NCI-H510A (cell line): ENCODE data around the gene STX2.
"Not testable (repeated sequence)": the region's sequence is repeated elsewhere in the genome, so short reads cannot be mapped to it uniquely, and the experiment has no call there.

Experiments
- DNase-seq: peaks from one replicate; lab custom pipeline; 2025; lab: John Stamatoyannopoulos, UW

Gene STX2

GRCh38 chr12:130838951-130839769 is at the start of gene STX2:
STX2 (minus strand) TSS chr12:130839250; CDS start chr12:130839099, 151 bp downstream.
- DNase-seq, result peak; percentile 39

- DNase-seq, result not testable (repeated sequence)
Measured at GRCh38 chr12:130887190-130887589, 48.1 kb upstream of the STX2 start.

DNA sequence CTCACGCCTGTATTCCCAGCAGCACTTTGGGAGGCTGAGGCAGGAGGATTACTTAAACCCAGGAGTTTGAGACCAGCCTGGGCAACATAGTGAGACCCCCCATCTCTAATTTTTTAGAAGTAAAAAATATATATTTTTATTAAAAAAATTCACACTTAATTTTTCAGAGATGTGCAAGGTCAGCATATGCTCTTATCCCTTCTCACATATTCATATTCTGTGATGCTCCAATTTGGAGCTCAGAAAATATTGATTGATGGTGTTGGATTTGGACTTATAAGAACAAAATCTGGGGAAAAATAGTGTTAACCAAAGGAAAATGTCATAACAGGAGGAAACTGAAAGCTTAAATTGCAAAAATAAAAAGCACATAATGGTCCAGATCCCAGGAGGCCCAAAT is 42.5 kb upstream of the STX2 start:
- DNase-seq, result no peak

GRCh38 chr12:130881046-130881445 is 42.0 kb upstream of the STX2 start:
- DNase-seq, result no peak

- no peak for DNase-seq
Measured at GRCh38 chr12:130880411-130880885, 41.4 kb upstream of the STX2 start.

DNA sequence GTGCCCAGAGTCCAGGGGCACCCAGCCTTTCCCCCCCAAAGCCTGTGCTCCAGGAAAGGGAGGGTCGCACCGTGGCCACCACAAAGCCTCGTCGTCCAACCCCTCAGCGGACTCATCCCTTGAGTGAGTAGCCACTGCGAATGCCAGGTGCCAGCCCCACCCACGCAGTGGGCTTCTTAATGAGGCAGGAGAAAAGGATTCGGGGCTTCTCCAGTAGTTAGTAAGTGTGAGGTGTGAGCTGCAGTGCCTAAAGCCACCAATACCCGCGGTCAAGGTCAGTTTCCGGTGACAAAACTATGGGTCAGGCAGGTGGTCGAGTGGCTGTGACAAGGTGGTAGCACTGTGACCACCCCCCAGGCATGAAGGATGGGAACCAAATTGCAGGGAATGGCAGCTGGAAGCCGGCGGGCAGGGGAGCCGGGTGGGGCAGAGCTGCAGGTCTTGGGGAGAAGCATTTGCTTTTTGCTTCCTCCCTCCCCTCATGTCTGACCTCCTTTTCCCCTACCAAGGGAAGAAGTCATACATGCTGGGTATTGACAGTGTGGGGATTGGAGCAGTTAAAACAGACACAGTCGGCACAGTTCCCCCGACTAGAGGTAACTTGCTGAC is 40.8 kb upstream of the STX2 start:
- DNase-seq, result no peak

- DNase-seq, result no peak
Measured at GRCh38 chr12:130879212-130879686, 40.2 kb upstream of the STX2 start.

DNA sequence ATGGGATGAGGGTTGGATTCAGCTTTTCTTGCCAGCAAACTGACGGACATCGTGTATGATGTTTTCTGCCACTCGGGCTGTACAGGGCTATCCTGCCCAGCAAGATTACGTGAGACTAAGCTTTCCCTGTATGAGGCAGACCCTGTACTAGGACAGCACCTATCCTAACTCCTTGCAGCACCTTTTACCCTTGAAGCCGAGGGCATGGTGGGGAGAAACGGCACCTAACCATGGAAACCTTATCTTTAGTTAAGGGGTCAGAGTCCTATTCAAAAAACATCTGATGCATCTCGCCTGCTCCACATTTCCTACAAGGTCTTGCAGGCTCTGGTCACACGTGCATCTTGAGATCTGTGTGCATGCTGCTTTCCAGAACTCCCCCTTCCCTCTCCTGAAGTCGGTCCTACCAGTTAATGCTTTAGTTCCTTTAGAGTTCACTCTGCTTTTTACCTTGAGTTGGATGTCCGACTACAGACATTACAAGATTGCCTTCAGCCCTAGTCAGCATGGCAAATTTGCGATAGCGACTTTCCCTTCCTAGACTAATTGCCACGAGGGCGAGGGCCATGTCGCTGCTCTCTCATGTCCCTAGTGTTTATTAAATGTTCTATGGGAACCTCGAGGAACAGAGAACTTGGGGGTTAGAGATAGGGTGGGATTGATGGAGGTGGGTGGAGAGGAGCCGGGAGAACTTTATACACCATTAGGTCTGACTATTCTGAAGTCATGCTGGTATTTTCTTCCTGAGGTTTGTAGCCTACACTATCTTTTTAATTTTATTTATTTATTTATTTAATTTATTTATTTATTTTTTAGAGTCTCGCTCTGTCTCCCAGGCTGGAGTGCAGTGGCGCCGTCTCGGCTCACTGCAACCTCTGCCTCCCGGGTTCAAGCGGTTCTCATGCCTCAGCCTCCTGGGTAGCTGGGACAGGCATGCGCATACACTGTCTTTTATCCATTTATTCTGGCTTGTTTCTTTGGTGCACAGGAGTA is 39.4 kb upstream of the STX2 start:
- DNase-seq, result no peak

DNA sequence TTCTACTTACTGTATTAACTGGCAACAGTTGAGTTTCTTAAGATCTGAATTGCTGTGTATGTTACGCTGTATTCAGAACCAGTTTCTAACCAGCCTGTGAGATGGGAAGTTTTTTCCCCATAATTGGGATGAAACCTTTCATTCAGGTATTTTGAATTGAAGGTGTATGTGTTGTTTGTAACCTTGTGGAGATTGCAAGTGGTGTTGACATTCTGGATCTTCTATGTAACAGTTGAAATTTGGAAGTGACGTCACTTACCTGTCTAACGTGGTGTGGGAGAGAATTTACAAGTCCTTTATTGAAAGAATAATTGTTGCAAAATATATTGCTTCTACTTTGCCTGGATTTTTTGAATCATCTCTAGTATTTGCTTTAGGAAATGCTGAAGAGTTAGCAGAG is 38.3 kb upstream of the STX2 start:
- no peak for DNase-seq

DNA sequence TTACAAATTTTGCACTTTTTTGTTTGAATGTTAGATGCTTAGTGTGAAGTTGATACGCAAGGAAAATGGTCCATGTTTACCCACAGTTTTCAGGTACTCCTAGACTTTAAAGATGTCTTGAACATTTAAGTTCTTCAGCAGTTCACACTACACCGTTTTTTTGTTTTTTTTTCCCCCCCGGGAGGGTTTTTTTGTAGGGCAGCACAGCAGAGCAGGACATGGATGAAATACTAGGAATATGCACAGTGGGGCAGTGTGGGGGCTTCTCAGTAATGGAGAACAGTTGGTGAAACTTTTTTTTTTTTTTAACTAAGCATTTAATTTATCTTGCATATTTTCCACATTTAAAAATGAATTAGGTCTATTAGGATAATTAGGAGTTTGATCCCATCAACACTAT is 37.7 kb upstream of the STX2 start:
- no peak for DNase-seq

- no peak for DNase-seq
Measured at GRCh38 chr12:130876297-130876696, 37.2 kb upstream of the STX2 start.

DNA sequence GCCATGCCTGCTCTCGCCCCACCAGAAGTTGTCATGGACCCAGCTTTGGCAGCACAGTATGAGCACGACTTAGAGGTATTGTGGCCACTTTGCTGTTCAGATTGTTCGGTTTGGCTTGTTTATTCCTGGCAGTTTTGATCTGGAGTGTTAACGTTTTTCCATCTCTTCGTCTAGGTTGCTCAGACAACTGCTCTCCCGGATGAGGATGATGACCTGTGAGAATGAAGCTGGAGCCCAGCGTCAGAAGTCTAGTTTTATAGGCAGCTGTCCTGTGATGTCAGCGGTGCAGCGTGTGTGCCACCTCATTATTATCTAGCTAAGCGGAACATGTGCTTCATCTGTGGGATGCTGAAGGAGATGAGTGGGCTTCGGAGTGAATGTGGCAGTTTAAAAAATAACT is 36.7 kb upstream of the STX2 start:
- DNase-seq, result not testable (repeated sequence)

DNA sequence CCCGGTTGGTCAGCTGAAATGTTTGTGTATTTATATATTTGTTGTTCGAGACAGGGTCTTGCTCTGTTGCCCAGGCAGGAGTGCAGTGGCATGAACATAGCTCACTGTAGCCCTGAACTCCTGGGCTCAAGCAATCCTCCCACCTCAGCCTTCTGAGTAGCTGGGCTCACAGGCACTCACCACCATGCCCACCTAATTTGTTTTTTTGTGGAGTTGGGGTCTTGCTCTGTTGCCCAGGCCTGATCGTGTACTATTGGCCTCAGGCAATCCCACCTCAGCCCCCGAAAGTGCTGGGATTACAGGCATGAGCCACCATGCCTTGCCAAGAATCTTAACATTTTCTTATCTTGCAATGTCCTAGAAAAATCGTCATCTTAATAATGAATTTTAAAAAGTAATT is 36.1 kb upstream of the STX2 start:
- no peak for DNase-seq

DNA sequence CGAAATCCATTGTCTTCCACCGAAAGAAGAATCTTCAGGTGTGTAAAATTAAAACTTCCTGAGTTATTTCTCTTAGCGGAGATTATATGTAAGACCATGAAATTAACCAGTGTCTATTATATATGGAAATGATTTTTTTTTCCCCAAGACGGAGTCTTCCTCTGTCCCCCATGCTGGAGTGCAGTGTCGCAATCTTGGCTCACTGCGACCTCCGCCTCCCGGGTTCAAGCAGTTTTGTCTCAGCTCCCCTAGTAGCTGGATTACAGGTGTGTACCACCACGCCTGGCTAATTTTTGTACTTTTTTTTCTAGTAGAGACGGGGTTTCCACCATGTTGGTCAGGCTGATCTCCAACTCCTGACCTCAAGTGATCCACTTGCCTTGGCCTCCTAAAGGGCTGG is 35.6 kb upstream of the STX2 start:
- DNase-seq, result no peak

- no peak for DNase-seq
Measured at GRCh38 chr12:130873825-130874224, 34.8 kb upstream of the STX2 start.

GRCh38 chr12:130873106-130873795 is 34.2 kb upstream of the STX2 start:
- DNase-seq, result no peak

DNA sequence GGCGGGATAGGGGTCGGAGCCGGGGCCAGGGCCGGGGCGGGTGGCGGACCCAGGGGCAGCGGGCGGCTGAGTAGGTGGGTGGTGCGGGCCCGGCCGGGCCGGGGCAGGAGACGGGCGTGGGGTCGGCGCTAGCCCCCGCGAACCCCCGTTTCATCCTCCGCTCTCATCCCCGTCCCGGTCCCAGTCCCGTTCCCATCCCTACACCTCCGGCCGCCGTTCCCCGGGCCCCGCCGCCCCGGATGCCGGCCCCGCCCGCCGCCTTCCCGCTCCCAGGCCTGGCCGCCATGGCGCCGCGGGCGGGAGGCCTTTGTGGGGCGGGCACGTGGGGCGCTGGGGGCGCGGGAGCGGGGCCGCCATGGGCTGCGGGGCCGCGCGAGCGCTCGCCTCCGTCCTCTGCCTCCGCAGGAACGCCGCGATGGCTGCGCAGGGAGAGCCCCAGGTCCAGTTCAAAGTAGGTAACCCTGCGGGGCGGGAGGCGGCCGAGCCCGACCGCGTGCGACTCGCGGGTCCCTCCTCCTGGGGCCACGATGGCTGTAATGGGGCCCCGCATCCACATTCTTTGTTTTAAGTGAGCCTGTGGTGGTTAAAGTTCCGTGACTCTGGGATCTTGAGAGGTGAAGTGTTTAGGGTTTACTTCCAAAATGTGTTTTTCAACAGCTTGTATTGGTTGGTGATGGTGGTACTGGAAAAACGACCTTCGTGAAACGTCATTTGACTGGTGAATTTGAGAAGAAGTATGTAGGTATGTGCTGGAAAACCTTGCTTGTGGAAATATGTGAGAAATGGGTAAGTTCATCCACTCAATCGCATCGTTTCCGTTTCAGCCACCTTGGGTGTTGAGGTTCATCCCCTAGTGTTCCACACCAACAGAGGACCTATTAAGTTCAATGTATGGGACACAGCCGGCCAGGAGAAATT is 33.4 kb upstream of the STX2 start:
- no peak for DNase-seq

GRCh38 chr12:130871286-130872178 is 32.5 kb upstream of the STX2 start, which contains the start of gene RAN:
RAN (plus strand) TSS chr12:130872066; CDS start chr12:130872594, 528 bp downstream.
- DNase-seq, result peak; percentile 88
